HS-5 (cell line): ENCODE measurements around the gene ARHGAP33.

Experiments used
- DNase-seq: peaks from one replicate; pipeline ENCODE4 v3.0.0-alpha.2; 2012; ENCODE audit warnings: low read depth

Gene ARHGAP33

DNA sequence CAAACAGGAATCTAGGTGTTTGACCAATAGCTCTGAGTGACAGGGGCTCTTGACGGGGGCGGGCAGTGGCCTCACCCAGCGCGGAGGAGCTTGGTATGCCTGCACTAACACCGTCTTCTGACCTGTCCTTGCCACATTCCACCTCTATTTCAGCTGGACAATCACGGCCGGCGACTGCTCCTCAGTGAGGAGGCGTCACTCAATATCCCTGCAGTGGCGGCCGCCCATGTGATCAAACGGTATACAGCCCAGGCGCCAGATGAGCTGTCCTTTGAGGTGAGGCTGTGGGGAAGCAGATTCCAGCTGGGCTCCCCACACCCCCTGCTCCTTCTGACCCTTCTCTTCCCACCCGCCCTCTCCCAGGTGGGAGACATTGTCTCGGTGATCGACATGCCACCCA is 4.7 kb downstream of the ARHGAP33 start:
- DNase-seq, result no peak

DNA sequence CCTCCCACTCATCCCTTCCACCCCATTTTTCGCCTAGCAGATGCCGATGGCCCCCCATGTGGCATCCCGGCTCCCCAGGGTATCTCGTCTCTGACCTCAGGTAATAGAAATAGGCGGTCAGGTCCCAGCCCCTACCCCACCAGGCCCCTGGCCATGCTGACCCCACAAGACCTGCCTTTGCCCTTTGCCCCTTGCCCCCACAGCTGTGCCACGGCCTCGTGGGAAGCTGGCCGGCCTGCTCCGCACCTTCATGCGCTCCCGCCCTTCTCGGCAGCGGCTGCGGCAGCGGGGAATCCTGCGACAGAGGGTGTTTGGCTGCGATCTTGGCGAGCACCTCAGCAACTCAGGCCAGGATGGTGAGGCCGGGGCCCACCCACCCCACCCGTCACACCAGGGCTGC is 5.4 kb downstream of the ARHGAP33 start:
- no peak for DNase-seq

DNA sequence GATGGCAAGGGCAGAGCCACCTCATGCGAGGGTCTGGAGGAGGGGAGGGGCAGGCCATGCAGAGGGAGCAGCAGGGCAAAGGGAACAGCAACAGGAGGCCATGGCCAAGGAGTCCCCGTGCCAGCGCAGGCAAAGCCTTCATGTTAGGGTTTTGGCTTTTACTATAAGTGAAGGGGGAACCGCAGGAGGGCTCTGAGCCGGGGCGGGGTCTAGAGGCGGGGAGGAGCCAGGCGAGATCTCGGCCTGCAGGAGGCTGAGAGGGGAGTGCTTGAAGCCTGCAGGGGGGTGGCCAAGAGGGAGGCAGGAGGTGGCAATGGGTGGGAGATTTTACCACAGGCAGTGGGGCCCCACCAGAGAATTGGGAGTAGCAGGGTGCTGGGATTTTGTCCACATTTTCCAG is 6.3 kb downstream of the ARHGAP33 start:
- DNase-seq, result no peak

DNA sequence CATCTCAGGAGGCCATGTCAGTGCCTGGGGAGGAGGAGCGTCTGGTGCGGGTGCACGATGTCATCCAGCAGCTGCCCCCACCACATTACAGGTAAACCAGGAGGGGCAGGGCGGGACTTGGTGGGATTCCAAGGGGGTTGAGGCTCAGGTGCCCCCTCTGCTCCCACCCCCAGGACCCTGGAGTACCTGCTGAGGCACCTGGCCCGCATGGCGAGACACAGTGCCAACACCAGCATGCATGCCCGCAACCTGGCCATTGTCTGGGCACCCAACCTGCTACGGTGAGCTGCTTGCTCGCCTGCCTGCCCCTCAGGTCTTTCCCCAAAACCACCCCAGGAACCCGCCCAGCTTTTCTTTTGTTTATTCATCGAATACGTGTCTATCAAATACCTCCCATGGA is 7.2 kb downstream of the ARHGAP33 start:
- no peak for DNase-seq

DNA sequence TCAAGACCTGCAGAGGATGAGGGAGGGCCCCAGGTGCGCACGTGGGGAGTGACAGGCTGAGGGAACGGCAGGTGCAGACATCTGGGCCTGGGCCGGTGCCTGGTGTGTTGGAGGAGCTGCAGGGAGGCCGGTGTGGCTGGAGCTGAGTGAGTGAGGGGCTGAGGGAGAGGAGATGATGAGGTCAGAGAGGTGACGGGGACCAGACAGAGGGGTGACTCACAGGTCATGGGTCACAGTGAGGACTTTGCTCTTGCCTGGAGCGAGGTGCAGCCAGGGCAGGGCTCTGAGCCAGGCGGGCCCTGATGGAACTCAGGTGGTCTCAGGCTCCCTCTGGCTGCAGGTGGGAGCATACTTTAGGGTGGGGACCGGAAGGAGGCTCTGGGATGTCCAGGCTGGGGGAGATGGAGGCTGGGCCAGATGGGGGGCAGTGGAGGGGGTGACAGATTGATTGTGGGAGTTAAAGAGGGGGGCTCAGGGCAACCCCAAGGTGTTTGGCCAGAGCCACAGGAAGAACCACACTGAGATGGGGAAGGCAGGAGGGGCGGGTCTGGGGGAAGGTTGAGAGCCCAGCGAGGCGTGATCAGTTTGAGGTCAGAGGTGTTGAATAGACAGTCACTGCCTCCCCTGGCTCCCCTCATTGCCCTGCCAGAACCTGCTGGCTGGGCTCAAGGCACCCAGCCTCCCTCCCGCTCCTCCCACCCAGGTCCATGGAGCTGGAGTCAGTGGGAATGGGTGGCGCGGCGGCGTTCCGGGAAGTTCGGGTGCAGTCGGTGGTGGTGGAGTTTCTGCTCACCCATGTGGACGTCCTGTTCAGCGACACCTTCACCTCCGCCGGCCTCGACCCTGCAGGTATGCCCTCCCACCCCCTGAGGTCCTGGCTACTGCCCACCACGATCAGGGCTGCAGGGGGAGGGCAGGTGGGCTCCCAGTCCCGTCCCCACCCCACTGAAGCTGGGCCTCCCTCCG is 8.4 kb downstream of the ARHGAP33 start:
- no peak for DNase-seq

DNA sequence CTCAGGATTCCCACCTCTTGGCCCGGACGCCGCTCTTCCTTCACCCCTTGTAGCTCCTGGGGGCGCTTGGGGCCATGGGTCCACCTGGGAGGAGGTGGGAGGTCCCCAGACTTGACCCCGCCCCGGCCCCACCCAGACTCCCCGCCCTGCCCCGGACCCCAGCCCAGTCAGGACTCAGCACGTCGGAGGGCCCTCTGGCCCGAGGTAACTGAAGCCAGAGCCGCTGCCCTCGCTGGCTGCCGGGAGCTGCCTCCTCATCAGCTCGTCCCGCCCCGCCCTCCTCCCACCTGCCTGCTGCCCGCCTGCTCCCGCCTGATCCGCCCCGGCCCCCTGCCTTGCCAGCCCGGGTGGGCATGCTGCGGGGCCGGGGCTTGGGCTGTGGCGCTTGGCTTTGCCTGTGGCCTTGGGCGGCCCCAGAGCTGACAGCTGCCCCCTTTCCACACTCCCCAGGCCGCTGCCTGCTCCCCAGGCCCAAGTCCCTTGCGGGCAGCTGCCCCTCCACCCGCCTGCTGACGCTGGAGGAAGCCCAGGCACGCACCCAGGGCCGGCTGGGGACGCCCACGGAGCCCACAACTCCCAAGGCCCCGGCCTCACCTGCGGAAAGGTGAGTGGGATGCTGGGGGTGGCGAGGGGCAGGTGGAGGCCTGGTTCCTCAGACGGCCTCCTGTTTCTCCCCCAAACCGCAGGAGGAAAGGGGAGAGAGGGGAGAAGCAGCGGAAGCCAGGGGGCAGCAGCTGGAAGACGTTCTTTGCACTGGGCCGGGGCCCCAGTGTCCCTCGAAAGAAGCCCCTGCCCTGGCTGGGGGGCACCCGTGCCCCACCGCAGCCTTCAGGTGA is 9.4 kb downstream of the ARHGAP33 start:
- DNase-seq, result no peak

DNA sequence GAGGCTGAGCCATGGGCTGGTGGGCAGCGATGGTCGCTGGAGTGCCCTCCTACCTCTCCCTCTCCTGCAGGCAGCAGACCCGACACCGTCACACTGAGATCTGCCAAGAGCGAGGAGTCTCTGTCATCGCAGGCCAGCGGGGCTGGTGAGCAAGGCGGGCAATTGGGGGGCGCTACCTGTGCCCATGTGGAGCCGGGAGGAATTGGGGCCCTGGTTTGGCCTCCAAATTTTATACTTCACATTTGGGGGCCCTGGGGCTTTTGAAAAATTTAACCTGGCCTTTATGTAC is 9.9 kb downstream of the ARHGAP33 start:
- DNase-seq, result no peak

DNA sequence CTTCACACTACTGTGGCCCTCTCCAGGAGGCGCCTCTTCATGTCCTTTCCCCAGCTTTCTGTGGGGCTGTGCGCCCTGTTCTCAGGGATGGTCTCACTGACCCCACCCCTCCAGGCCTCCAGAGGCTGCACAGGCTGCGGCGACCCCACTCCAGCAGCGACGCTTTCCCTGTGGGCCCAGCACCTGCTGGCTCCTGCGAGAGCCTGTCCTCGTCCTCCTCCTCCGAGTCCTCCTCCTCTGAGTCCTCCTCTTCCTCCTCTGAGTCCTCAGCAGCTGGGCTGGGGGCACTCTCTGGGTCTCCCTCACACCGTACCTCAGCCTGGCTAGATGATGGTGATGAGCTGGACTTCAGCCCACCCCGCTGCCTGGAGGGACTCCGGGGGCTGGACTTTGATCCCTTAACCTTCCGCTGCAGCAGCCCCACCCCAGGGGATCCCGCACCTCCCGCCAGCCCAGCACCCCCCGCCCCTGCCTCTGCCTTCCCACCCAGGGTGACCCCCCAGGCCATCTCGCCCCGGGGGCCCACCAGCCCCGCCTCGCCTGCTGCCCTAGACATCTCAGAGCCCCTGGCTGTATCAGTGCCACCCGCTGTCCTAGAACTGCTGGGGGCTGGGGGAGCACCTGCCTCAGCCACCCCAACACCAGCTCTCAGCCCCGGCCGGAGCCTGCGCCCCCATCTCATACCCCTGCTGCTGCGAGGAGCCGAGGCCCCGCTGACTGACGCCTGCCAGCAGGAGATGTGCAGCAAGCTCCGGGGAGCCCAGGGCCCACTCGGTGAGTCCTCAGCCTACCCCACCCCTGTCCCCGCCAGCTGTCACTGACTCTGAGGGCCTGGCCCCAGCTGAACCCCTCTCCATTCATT is 11.2 kb downstream of the ARHGAP33 start:
- no peak for DNase-seq

DNA sequence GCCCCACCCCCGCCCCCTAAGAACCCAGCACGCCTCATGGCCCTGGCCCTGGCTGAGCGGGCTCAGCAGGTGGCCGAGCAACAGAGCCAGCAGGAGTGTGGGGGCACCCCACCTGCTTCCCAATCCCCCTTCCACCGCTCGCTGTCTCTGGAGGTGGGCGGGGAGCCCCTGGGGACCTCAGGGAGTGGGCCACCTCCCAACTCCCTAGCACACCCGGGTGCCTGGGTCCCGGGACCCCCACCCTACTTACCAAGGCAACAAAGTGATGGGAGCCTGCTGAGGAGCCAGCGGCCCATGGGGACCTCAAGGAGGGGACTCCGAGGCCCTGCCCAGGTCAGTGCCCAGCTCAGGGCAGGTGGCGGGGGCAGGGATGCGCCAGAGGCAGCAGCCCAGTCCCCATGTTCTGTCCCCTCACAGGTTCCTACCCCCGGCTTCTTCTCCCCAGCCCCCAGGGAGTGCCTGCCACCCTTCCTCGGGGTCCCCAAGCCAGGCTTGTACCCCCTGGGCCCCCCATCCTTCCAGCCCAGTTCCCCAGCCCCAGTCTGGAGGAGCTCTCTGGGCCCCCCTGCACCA is 11.9 kb downstream of the ARHGAP33 start:
- no peak for DNase-seq

DNA sequence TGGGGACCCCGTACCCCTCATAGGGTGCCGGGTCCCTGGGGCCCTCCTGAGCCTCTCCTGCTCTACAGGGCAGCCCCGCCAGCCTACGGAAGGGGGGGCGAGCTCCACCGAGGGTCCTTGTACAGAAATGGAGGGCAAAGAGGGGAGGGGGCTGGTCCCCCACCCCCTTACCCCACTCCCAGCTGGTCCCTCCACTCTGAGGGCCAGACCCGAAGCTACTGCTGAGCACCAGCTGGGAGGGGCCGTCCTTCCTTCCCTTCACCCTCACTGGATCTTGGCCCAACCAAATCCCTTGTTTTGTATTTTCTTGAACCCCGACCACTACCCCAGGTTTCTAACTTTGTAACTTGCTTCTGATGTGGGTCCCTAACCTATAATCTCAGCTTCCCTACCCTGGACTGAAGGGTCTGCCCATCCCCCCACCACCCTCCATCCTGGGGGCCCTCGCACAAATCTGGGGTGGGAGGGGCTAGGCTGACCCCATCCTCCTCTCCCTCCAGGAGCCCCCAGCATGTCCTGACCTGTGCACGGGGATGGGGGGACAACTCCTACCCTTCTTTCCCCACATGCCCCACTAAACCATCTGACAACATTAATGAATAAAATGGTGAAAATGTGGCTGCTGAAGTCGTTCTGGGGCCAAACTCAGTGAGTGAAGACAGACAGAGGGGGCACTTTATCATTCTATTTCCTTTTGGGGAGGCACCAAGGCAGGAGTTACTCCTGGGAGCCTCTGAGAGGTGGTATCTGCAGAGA is 13.0 kb downstream of the ARHGAP33 start:
- no peak for DNase-seq

DNA sequence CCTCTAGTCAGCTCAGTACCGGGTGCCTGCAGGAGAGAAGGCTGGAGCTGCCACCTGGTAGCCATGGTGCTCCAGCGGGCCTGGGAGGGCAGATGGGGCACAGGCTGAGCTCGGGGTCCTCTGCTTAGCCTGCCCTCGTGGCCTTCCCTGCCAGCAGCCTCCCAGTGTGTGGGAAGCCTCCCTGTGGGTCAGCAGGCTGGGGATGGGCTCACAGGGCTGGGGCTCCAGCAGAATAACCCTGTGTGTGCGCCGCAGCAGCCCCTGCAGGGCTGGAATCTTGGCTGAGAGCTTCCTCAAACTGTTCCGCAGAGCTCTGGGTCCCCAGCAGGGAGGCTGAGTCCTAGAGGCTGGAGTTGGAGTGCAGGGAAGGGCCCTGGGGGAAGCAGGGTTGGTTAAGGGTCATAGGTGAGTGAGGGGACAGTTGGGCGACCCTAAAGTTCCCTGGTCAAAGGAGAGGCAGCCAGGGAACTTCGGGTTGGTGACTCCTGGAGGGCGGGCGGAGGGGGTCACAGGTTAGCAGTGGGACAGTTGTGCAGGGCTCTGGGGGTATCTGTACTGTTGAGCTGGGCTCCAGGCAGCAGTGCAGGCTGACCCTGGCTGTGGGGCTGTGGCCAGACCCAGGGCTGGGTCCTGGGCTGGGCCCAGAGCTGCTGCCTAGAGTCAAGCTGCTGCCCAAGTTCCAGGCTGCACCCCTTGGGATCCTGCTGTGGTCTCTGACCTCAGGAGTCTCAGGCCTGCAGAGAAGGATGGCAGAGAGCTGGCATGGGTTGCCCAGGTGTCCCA is 14.0 kb downstream of the ARHGAP33 start:
- DNase-seq, result no peak

DNA sequence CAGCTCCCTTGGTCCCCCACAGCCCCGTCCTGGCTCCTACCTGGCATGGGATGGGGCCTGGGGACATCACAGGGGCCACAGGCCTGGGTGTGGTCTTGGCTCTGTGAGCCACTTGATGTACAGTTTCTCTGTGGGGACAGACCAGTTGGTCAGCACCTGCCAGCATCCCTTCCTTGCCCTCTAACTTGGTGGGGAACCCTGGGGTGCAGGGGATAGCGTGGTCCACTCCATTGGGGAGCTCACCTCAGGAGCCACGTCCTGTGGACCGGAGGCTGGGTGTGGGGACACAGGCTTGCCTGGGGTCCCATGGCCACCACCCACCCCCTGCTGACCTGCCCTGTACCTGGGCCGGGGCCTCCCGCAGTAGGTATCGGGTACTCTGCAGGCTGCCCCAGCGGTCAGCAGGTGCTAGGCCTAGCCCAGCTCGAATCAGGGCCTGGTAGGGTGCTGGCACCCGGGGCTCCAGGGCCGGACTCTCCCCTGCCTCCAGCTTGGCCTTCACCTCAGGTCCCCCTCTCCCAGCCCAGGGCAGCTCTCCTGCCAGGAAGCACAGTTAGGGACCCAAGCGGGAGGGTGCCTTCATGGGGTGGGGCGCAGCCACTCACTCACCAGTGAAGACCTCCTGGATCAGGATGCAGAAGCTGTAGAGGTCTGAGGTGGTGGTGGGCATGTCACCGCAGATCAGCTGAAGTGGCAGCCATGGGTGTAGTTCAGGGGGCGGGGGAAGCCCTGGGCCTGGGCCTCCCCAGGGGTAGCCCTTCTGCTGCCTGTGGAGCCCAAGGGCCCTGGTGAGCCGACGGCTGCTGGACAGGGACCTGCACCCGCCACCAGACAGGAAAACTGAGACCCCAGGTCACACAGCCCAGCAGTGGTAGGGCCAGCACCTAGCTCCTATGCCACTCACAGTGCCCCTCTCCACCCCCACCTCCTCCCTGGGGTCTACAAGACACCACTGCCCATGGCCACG is 14.9 kb downstream of the ARHGAP33 start:
- no peak for DNase-seq

DNA sequence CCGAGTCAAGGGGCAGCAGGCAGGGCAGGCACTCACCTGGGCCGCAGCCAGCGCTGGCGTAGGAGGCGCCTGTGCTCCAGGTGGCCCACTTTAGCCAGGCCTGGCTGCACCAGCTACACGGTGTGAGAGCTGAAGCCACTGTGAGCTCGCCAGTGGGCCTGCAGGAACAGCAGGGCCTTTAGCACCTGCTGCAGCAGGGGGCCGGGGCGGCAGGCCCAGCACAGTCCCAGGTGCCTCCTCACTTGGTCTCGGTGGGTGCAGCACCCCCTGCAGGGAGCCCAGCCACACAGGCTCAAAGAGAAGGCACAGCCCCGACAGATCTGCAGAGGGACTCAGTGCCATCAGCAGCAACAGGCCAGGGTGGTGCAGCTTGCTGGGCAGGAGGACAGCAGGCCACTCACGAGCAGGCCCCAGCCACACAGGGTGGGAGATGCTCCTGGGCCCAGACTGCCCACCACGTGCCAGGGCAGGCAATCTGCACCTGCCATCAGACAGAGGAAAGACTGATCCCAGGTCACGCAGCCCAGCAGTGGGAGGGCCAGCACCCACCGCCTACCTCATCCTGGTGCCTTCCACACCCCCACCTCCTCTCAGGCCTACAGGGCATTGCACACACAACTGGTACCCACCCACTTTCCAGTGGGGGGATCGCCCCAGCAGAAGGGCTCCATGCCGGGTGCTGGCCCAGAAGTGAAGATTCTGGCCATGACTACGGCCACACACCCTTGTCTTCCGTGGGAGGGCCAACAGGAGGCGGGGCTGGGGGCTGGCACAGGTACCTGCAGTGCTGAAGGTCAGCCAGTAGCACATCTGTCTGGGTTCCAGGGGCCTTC is 15.8 kb downstream of the ARHGAP33 start:
- DNase-seq, result no peak

DNA sequence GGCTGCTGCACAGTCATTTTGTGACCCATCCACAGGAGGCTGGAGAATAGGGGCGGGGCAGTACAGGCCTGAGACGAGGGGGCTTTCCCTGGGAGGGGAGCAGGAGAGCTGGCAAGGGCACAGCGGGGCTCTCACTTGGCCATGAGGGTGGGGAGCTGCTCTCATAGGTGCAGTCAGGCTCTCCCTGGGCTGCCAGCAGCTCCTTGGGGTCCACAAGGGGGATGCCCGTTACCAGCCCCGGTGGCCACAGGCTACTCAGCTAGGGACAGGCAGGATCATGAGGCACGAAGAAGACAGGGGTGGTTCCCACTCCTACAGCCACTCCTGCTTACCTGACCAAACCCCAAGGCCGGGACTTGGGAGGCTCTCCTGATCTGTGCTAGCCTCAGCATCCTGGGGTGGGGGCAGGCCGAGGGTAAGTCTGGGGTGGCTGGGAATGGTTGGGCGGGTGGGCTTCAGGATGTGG is 16.5 kb downstream of the ARHGAP33 start:
- no peak for DNase-seq

DNA sequence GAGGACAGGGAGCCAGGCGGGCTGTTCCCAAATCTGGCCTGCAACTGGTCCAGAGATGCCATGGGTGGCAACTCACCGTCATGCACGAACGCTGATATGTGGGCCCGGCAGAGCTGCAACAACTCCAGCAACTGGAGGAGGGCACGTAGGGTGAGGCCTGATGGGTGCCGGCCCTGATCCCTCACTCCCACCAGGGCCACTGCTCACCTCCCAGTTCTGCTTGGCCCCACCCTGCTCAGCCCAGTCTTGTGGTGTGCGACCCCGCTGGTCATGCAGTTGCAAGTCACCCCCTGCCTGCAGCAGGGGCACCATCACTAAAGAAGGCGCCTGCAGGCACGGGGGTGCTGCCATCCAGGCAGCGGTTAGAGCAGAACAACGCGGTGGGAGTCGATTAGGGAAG is 16.9 kb downstream of the ARHGAP33 start:
- no peak for DNase-seq

DNA sequence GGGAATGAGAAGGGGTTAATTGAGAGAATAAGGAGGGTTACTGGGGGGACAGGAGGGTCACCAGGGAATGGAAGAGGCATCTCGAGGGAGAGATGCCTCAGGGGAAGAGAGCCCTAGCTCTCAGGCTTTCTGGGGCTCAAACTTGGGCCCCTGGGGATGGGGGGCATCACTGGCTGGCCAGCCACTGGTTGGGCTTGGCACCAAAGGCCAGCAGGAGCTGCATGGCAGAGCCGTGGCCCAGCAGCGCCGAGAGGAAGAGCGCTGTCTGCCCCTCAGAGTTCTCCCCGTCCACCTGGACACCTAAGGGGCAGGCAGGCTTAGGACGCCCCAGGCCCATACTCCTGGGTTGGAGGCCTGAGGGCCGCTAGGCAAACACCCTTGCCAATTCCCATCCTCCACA is 17.5 kb downstream of the ARHGAP33 start:
- no peak for DNase-seq

DNA sequence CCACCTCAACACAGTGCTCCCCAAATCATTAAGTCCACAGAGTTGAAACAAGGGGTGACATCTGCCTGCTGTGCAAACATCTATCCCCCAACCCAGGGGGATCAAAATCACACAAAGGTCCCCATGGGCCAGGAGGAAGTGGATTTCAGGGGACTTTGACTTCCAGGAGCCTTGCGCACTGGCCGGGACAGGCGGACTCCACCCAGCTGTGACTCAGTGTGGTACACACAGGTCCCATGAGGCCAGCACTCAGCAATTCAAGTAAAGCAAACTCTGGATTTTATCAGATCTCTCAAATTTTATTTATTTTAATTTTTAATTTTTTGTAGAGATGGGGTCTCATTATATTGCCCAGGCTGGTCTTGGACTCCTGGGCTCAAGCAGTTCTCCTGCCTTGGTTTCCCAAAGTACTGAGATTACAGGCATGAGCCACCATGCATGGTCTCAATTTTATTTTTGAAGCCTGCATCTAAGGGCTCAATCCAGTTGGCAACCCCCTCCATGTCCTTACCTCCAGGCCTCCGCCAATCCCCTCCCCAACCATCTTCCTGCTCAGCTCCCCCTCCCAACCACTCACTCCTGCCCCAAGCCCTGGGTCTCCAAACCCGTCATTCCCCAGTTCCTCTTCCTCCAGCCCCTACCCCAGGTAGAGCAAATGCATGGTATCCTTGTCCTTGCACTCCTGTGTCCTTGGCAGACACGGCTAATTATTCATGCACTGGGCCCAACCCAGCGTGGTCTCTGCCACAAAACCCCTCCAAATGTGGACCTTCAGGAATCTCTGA is 18.2 kb downstream of the ARHGAP33 start:
- DNase-seq, result no peak
